ACC112 (cell line): ENCODE results near the gene GON7.
A peak's percentile ranks its signal among the peaks of the same experiment; 100 is the strongest.
"Not testable (repeated sequence)": the region's sequence is repeated elsewhere in the genome, so short reads cannot be mapped to it uniquely, and the experiment has no call there.

Experiments
- H2AFZ ChIP-seq: fragments of 200-600 bp; sonication (generic); one replicate; pipeline ENCODE4 v1.6.0; 2017; ENCODE audit warnings: antibody characterized with exemption, low read length; ENCODE audit not compliant: unreplicated experiment
- H3K27ac ChIP-seq: fragments of 200-600 bp; sonication (generic); 2 replicates; pipeline ENCODE4 v1.5.1; 2014; ENCODE audit warnings: low read depth, mild to moderate bottlenecking, antibody characterized with exemption, low read length, moderate library complexity
- H3K27me3 ChIP-seq: fragments of 200-600 bp; sonication (generic); 2 replicates; pipeline ENCODE4 v1.6.1; 2014; ENCODE audit warnings: mild to moderate bottlenecking, antibody characterized with exemption, low read length, moderate library complexity, mixed read lengths; ENCODE audit not compliant: insufficient read depth
- H3K36me3 ChIP-seq: fragments of 200-600 bp; sonication (generic); 2 replicates; pipeline ENCODE4 v1.6.1; 2016; ENCODE audit warnings: mild to moderate bottlenecking, antibody characterized with exemption, low read length, moderate library complexity, mixed read lengths; ENCODE audit not compliant: insufficient read depth
- H3K4me1 ChIP-seq: fragments of 200-600 bp; sonication (generic); one replicate; pipeline ENCODE4 v1.6.1; 2016; ENCODE audit warnings: low read length, mixed read lengths; ENCODE audit not compliant: insufficient read depth, unreplicated experiment, control insufficient read depth
- H3K4me3 ChIP-seq: fragments of 200-600 bp; sonication (generic); 2 replicates; pipeline ENCODE4 v1.5.1; 2014; ENCODE audit warnings: mild to moderate bottlenecking, low read depth, low read length
- H3K79me2 ChIP-seq: fragments of 200-600 bp; sonication (generic); one replicate; pipeline ENCODE4 v1.6.0; 2016; ENCODE audit warnings: low read length; ENCODE audit not compliant: control insufficient read depth, unreplicated experiment, insufficient read depth

Gene GON7

GRCh38 chr14:93200553-93200952 is 6.3 kb downstream of the GON7 start:
- Histone ChIP-seq H2AFZ (no peak overlapping the region), H3K79me2 (peaks cover 20% of the 10 kb centered on the region), H3K27me3 (no peaks in the 10 kb centered on the region), H3K4me3 (no peak overlapping the region), H3K36me3 (no peaks in the 10 kb centered on the region), H3K27ac (no peak overlapping the region), H3K4me1 (peaks cover 6% of the 10 kb centered on the region)

DNA sequence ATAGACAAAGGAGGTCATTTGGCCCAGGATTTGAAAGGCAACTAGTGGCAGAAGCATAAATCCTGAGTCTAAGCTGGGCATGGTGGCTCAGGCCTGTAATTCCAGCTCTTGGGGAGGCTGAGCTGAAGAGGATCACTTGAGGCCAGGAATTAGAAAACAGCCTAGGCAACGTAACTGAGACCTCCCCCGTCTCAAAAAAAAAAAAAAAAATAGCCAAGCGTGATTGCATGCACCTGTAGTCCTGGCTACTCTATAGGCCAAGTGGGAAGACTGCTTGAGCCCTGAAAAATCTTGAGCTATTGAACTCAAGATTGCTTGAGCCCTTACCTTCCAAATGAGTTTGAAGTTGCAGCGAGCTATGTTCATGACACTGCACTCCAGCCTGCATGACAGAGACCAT is 7.8 kb downstream of the GON7 start:
- Histone ChIP-seq H3K4me3 (no peak overlapping the region), H3K36me3 (no peaks in the 10 kb centered on the region), H3K27ac (no peak overlapping the region)

GRCh38 chr14:93195316-93195999 is 11.4 kb downstream of the GON7 start:
- H3K4me3 ChIP-seq, result no peak overlapping the region
- H3K79me2 ChIP-seq, result peaks cover 2% of the 10 kb centered on the region
- H3K36me3 ChIP-seq, result no peaks in the 10 kb centered on the region
- no peaks in the 10 kb centered on the region for H3K27me3 ChIP-seq
- H3K4me1 ChIP-seq, result no peaks in the 10 kb centered on the region
- no peak overlapping the region for H2AFZ ChIP-seq
- no peak overlapping the region for H3K27ac ChIP-seq

More for the DNA sequence above, 7.8 kb downstream of the GON7 start:
- Histone ChIP-seq H3K27me3 (no peaks in the 10 kb centered on the region), H3K79me2 (peaks cover 5% of the 10 kb centered on the region), H2AFZ (no peak overlapping the region), H3K4me1 (no peaks in the 10 kb centered on the region)

GRCh38 chr14:93186956-93187355 is 19.9 kb downstream of the GON7 start:
- Histone ChIP-seq H3K4me1 (peaks cover 8% of the 10 kb centered on the region), H3K27me3 (no peaks in the 10 kb centered on the region), H3K79me2 (peaks cover 17% of the 10 kb centered on the region), H3K36me3 (no peaks in the 10 kb centered on the region), H3K27ac (no peak overlapping the region), H3K4me3 (no peak overlapping the region), H2AFZ (no peak overlapping the region)

DNA sequence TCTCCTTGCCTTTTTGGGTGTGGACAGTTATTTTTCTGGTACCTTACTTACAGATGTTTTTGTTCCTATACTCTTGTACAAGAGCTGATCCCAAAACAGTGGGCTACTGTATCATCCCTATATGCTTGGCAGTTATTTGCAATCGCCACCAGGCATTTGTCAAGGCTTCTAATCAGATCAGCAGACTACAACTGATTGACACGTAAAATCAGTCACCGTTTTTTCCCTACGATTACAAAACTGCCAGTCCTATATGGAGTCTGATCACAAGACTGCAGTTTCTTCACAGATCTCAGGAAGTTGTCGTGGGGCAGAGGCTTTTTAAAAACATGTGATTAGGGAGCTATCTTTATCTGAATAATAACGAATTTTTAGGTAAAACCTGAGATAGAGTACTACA is 20.4 kb downstream of the GON7 start:
- H3K4me3 ChIP-seq, result no peak overlapping the region
- no peak overlapping the region for H3K27ac ChIP-seq
- H2AFZ ChIP-seq, result no peak overlapping the region
- no peaks in the 10 kb centered on the region for H3K27me3 ChIP-seq
- H3K36me3 ChIP-seq, result no peaks in the 10 kb centered on the region
- peaks cover 8% of the 10 kb centered on the region for H3K4me1 ChIP-seq
- peaks cover 17% of the 10 kb centered on the region for H3K79me2 ChIP-seq

- Histone ChIP-seq H2AFZ (peak overlapping the region; percentile 99), H3K79me2 (peaks cover 17% of the 10 kb centered on the region)
These were observed 21.5 kb downstream of the GON7 start for GRCh38 chr14:93185349-93185720.

DNA sequence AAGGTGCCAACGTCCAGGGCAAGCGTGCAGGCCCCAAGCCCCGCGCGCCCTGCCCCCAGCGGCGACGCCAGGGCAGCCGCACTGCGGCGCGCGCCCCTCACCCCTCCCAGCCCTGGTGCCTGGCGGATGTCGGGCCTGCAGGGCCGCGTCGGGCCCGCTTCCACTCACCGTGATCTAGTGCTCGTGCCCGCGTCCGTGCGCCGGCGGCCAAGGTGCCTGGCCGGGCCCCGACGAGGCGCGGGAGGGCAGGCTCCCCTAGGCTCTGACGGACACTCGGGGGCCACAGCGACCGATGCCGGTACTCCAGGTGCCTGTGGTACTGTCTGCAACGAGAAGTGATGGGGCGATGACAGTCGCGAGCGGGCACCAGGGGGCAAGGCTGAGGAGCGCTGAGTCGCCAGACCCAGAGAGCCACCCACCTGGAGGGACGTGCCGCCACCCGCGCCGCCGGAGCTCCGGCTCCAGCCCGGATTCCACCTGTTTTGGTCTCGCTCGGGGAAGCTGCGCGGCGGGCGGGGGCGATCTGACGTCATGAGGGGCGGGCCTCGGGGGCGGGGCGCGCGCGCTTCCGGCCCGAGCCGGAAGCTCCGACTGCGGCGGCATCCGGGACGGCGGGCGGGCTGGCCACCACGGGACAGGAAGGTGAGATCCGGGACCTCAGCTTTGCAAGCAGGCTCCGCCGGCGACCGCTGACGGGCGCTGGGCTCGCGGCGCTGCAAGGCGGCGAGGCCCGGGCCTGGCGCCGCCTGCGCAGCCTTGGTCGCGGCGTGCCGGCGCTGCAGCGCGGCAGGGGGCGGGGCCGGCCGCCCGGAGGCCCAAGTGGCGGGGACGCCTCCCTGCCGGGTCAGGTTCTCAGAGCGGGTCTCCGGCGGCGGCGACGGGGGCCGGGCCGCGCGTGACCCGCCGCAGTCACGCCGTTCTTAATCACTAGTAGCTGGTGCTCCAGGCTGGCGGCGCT is 22.2 kb downstream of the GON7 start, which contains the start of the genes LYSET and MOAP1:
Gene LYSET (plus strand): TSS at position 927 of the 958 bp plus-strand sequence. CDS start 89 bp downstream, outside the sequence.
Gene MOAP1 (minus strand): TSS at position 507 of the 958 bp plus-strand sequence. CDS start 655 bp downstream, outside the sequence.
- no peaks in the 10 kb centered on the region for H3K36me3 ChIP-seq
- peaks cover 17% of the 10 kb centered on the region for H3K79me2 ChIP-seq
- peak within 1 kb of the TSS; percentile 100 for H3K4me3 ChIP-seq
- peaks cover 8% of the 10 kb centered on the region for H3K4me1 ChIP-seq
- no peaks in the 10 kb centered on the region for H3K27me3 ChIP-seq
- peak within 1 kb of the TSS; percentile 99 for H2AFZ ChIP-seq
- H3K27ac ChIP-seq, result peak within 1 kb of the TSS; percentile 84

More at GRCh38 chr14:93185349-93185720, 21.5 kb downstream of the GON7 start:
- Histone ChIP-seq H3K27ac (peak overlapping the region; percentile 84), H3K4me3 (peak overlapping the region; percentile 100), H3K27me3 (no peaks in the 10 kb centered on the region), H3K4me1 (peaks cover 8% of the 10 kb centered on the region), H3K36me3 (no peaks in the 10 kb centered on the region)

GRCh38 chr14:93183596-93184317 is 23.1 kb downstream of the GON7 start:
- Histone ChIP-seq H3K36me3 (no peaks in the 10 kb centered on the region), H3K4me3 (peak overlapping the region; percentile 100), H2AFZ (peak overlapping the region; percentile 92), H3K27me3 (no peaks in the 10 kb centered on the region), H3K79me2 (peaks cover 17% of the 10 kb centered on the region), H3K27ac (no peak overlapping the region), H3K4me1 (peaks cover 8% of the 10 kb centered on the region)

DNA sequence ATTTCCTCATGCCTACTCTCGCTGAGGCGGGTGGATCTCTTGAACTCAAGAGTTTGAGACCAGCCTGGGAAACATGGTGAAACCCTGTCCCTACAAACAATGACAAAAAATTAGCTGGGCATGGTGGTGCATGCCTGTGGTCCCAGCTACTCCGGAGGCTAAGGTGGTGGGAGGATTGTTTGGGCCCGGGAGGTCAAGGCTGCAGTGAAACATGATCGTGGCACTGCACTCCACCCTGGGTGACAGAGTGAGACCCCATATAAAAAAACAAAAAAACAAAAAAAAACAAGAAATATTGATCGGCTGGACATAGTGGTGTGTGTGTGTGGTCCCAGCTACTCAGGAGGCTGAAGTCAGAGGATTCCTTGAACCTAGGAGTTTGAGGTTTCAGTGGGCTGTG is 31.4 kb downstream of the GON7 start:
- H3K27ac ChIP-seq, result no peak overlapping the region
- H3K4me1 ChIP-seq, result no peaks in the 10 kb centered on the region
- no peak overlapping the region for H2AFZ ChIP-seq
- H3K36me3 ChIP-seq, result no peaks in the 10 kb centered on the region
- no peak overlapping the region for H3K4me3 ChIP-seq
- no peaks in the 10 kb centered on the region; the same call in 1 of the 2 replicates for H3K27me3 ChIP-seq
- no peaks in the 10 kb centered on the region for H3K79me2 ChIP-seq

DNA sequence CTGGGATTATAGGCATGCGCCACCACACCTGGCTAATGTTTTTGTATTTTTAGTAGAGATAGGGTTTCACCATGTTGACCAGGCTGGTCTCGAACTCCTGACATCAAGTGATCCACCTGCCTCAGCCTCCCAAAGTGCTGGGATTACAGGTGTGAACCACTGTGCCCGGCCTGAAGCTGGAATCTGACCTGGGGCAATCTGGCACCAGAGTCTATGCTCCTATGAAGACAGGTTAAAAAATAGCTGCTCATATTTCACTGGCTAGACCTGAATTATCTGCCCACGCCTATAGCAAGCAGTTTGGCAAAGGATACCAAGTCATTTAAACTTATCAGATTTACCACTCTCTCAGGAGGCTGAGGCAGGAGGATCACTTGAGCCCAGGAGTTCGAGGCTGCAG is 32.1 kb downstream of the GON7 start:
- H3K79me2 ChIP-seq, H2AFZ ChIP-seq, H3K4me3 ChIP-seq, H3K4me1 ChIP-seq, H3K36me3 ChIP-seq, H3K27ac ChIP-seq, H3K27me3 ChIP-seq: not testable (repeated sequence)
